B cell (primary cell): ENCODE measurements around the gene DBP. TPM values are rescaled to one million over a fixed set of nuclear protein-coding genes. Genes with fewer than 3 reads are reported as not detected.

ENCODE experiments used
- ATAC-seq: fragments of 200-7000 bp; cut with Tn5 transposase; one replicate; pipeline ENCODE4 v1.10.0; 2021; ENCODE audit warnings: low read depth, mild to moderate bottlenecking, moderate number of reproducible peaks, moderate library complexity
- CTCF ChIA-PET: fragments of 350-600 bp; sonication (Branson Sonifier 250); formaldehyde crosslinking; loops from one replicate; lab custom pipeline; 2021; ENCODE audit warnings: antibody characterized with exemption, inconsistent platforms; lab: Charles Lee
- POLR2A ChIA-PET: fragments of 350-600 bp; sonication (Branson Sonifier 250); formaldehyde crosslinking; loops from one replicate; lab custom pipeline; 2021; ENCODE audit warnings: antibody characterized with exemption; lab: Charles Lee
- DNase-seq: peaks from one replicate; pipeline ENCODE4 v3.0.0; 2013
- H2AFZ ChIP-seq: 2 replicates; pipeline ENCODE4 v1.6.1; 2012; ENCODE audit warnings: mild to moderate bottlenecking, low read depth, low read length; ENCODE audit not compliant: insufficient read depth, poor library complexity, severe bottlenecking
- H3K27ac ChIP-seq, 2 donors: 1 replicate in 1 of 2; 2 replicates in 1 of 2; pipeline ENCODE4 v1.5.1; 2012 to 2013; ENCODE audit warnings: low read length in 2 of 2, mild to moderate bottlenecking in 2 of 2, moderate library complexity in 1 of 2
- H3K27me3 ChIP-seq, 4 experiments: fragments of 200-600 bp in 1 of 4; sonication (generic) in 1 of 4; replicated peaks in 1 of 4; 1 replicate in 2 of 4; 2 replicates in 2 of 4; pipeline versions ENCODE4 v1.6.1 to v1.7.0; 2013 to 2016; ENCODE audit warnings: low read length in 3 of 4, mild to moderate bottlenecking in 2 of 4, mixed read lengths in 1 of 4, moderate library complexity in 1 of 4; ENCODE audit not compliant: insufficient read depth in 4 of 4, control insufficient read depth in 3 of 4; ENCODE audit errors: control extremely low read depth in 1 of 4
- H3K36me3 ChIP-seq, 2 experiments: replicated peaks in 1 of 2; 1 replicate in 1 of 2; 2 replicates in 1 of 2; pipeline versions ENCODE4 v1.6.1 to v1.7.1; 2013; ENCODE audit warnings: low read length in 1 of 2; ENCODE audit not compliant: insufficient read depth in 2 of 2, control insufficient read depth in 1 of 2; ENCODE audit errors: control extremely low read depth in 1 of 2, extremely low read depth in 1 of 2
- H3K4me1 ChIP-seq, 2 donors: fragments of 200-600 bp in 1 of 2; sonication (generic) in 1 of 2; 1 replicate in 1 of 2; 2 replicates in 1 of 2; pipeline versions ENCODE4 v1.5.1 to v1.6.1; 2013 to 2017; ENCODE audit warnings: low read length in 2 of 2; ENCODE audit not compliant: control insufficient read depth in 2 of 2, insufficient read depth in 2 of 2
- H3K4me2 ChIP-seq: replicated peaks from 2 replicates; pipeline ENCODE3; 2012; ENCODE audit warnings: mild to moderate bottlenecking, low read depth, low read length; ENCODE audit not compliant: poor library complexity, severe bottlenecking
- H3K4me3 ChIP-seq, 5 experiments: fragments of 200-600 bp in 1 of 5; sonication (generic) in 1 of 5; 1 replicate in 3 of 5; 2 replicates in 2 of 5; pipeline versions ENCODE4 v1.5.1 to v1.7.0; 2011 to 2016; ENCODE audit warnings: low read length in 4 of 5, mild to moderate bottlenecking in 4 of 5, low read depth in 2 of 5, control low read depth in 1 of 5, moderate library complexity in 1 of 5; ENCODE audit not compliant: insufficient read depth in 1 of 5; ENCODE audit errors: control extremely low read depth in 1 of 5, extremely low read depth in 1 of 5
- H3K79me2 ChIP-seq: fragments of 200-600 bp; sonication (generic); one replicate; pipeline ENCODE4 v1.6.0; 2016; ENCODE audit warnings: low read length; ENCODE audit not compliant: control insufficient read depth, insufficient read depth
- H3K9ac ChIP-seq: fragments of 200-600 bp; sonication (generic); 2 replicates; pipeline ENCODE4 v1.6.1; 2017; ENCODE audit warnings: mild to moderate bottlenecking, low read length, moderate library complexity
- H3K9me3 ChIP-seq, 3 donors: one replicate each; pipeline versions ENCODE4 v1.6.1 to v1.7.1; 2013; ENCODE audit warnings: low read length in 2 of 3; ENCODE audit not compliant: control insufficient read depth in 2 of 3, insufficient read depth in 1 of 3; ENCODE audit errors: control extremely low read depth in 1 of 3
- H4K20me1 ChIP-seq: 2 replicates; pipeline ENCODE4 v1.6.0; 2012; ENCODE audit warnings: mild to moderate bottlenecking, low read length; ENCODE audit not compliant: insufficient read depth, control insufficient read depth, poor library complexity, severe bottlenecking
- H3K27ac Mint-ChIP-seq: one replicate; pipeline ENCODE4 v1.8.0; 2021; ENCODE audit warnings: mixed read lengths
- H3K27me3 Mint-ChIP-seq: one replicate; pipeline ENCODE4 v1.8.0; 2021; ENCODE audit warnings: mixed read lengths
- H3K4me1 Mint-ChIP-seq: one replicate; pipeline ENCODE4 v1.8.0; 2021; ENCODE audit warnings: mixed read lengths
- H3K4me3 Mint-ChIP-seq: one replicate; pipeline ENCODE4 v1.8.0; 2021; ENCODE audit warnings: mixed read lengths
- H3K9me3 Mint-ChIP-seq: one replicate; pipeline ENCODE4 v1.8.0; 2022; ENCODE audit warnings: mixed read lengths; ENCODE audit not compliant: insufficient read depth
- EZH2 ChIP-seq: IDR thresholded peaks from 2 replicates; pipeline ENCODE4 v1.6.1; 2012; ENCODE audit warnings: borderline replicate concordance, low read depth, mild to moderate bottlenecking, moderate library complexity, low read length; ENCODE audit not compliant: insufficient read depth, poor library complexity, severe bottlenecking
- WGBS: methylation state at CpG from one replicate; pipeline ENCODE4 v1.1.5; 2013; ENCODE audit warnings: missing lambda C conversion rate; ENCODE audit not compliant: insufficient coverage; 5-methylcytosine and 5-hydroxymethylcytosine counted together
- intact Hi-C: fragments of 100-400 bp; cut with micrococcal nuclease; formaldehyde crosslinking; loops from one replicate; pipeline ENCODE4 v1.10.0; 2022
- polyA plus RNA-seq: library from polyadenylated mRNA; depleted of rRNA; stranded (reverse); fragments of >200 nt; gene quantifications from 2 replicates; pipeline ENCODE4 v1.2.3, GENCODE V29; 2012
- total RNA-seq, 2 donors: library from RNA; stranded (reverse); fragments of 120-200 nt in 1 of 2; gene quantifications; 1 replicate in 1 of 2; 2 replicates in 1 of 2; pipeline versions ENCODE4 v1.2.3 to v1.2.4, GENCODE V29; 2013 to 2022
- TF ChIP-seq, protein P1 (sequence below): fragments of 200-600 bp; IDR thresholded peaks from one replicate; pipeline ENCODE4 v1.8.0; 2022; ENCODE audit warnings: antibody characterized with exemption, mild to moderate bottlenecking

Gene DBP
- total and polyA plus RNA-seq, 2 donors (not counting 1 experiment from before 2014, with no cell fraction given) = 23.5 to 33.0 TPM

DNA sequence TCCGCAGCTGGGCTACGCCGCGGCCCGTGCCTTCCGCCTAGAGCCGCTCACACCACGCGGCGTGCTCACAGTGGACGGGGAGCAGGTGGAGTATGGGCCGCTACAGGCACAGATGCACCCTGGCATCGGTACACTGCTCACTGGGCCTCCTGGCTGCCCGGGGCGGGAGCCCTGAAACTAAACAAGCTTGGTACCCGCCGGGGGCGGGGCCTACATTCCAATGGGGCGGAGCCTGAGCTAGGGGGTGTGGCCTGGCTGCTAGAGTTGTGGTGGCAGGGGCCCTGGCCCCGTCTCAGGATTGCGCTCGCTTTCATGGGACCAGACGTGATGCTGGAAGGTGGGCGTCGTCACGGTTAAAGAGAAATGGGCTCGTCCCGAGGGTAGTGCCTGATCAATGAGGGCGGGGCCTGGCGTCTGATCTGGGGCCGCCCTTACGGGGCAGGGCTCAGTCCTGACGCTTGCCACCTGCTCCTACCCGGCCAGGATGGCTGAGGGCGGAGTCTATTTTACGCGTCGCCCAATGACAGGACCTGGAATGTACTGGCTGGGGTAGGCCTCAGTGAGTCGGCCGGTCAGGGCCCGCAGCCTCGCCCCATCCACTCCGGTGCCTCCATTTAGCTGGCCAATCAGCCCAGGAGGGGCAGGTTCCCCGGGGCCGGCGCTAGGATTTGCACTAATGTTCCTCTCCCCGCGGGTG, 7.4 kb downstream of the DBP start:
- Histone ChIP-seq H2AFZ (no peak overlapping the region), H3K27ac (no peak overlapping the region), H3K9ac (no peak overlapping the region), H3K4me3 (no peak overlapping the region), H3K27me3 (no peaks in the 10 kb centered on the region), H3K36me3 (peaks cover 0 to 54% of the 10 kb centered on the region in 2 experiments), H3K4me2 (no peak overlapping the region), H3K79me2 (peaks cover 12% of the 10 kb centered on the region), H3K4me1 (peaks cover 17 to 20% of the 10 kb centered on the region in 2 donors), H4K20me1 (peaks cover 56% of the 10 kb centered on the region), H3K9me3 (peaks cover 0 to 10% (median 0%) of the 10 kb centered on the region in 3 donors)
- POLR2A ChIA-PET = interaction anchor here (0.5 to 0.6 kb wide), 2 partner anchors 162 to 439 kb away, joined by 4 read pairs; no protein-coding TSS in a partner anchor
- H3K9me3 Mint-ChIP-seq = no peaks in the 10 kb centered on the region
- H3K4me1 Mint-ChIP-seq = peaks cover 33% of the 10 kb centered on the region
- no peak overlapping the region for H3K4me3 Mint-ChIP-seq
- no peak for ATAC-seq
- TF ChIP-seq, protein P1, sequence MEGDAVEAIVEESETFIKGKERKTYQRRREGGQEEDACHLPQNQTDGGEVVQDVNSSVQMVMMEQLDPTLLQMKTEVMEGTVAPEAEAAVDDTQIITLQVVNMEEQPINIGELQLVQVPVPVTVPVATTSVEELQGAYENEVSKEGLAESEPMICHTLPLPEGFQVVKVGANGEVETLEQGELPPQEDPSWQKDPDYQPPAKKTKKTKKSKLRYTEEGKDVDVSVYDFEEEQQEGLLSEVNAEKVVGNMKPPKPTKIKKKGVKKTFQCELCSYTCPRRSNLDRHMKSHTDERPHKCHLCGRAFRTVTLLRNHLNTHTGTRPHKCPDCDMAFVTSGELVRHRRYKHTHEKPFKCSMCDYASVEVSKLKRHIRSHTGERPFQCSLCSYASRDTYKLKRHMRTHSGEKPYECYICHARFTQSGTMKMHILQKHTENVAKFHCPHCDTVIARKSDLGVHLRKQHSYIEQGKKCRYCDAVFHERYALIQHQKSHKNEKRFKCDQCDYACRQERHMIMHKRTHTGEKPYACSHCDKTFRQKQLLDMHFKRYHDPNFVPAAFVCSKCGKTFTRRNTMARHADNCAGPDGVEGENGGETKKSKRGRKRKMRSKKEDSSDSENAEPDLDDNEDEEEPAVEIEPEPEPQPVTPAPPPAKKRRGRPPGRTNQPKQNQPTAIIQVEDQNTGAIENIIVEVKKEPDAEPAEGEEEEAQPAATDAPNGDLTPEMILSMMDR = no peak
- no peak for TF ChIP-seq EZH2
- H3K27me3 Mint-ChIP-seq = no peaks in the 10 kb centered on the region
- H3K27ac Mint-ChIP-seq = peak overlapping the region; percentile 53
- CTCF ChIA-PET = interaction anchor here (0.8 to 1.1 kb wide), 2 partner anchors 9 to 11 kb away, joined by 3 read pairs; partner anchors contain the start of genes RPL18 and SPHK2
- intact Hi-C loops = loop anchor here (10.0 kb wide), 2 partner anchors 485 to 845 kb away; partner anchors contain the start of genes C19orf73, FLT3LG, LIN7B and PPFIA3
- WGBS = 93% methylated on average over 48 of the region's 48 CpGs
- no peak for DNase-seq

DNA sequence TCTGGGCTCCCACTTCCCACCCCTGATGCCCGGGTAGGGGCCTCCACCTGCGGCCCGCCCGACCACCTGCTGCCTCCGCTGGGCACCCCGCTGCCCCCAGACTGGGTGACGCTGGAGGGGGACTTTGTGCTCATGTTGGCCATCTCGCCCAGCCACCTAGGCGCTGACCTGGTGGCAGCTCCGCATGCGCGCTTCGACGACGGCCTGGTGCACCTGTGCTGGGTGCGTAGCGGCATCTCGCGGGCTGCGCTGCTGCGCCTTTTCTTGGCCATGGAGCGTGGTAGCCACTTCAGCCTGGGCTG, 7.9 kb downstream of the DBP start:
- Histone ChIP-seq H3K9ac (no peak overlapping the region), H2AFZ (no peak overlapping the region), H3K79me2 (peaks cover 11% of the 10 kb centered on the region), H3K4me3 (no peak overlapping the region), H4K20me1 (peaks cover 58% of the 10 kb centered on the region), H3K4me1 (peaks cover 17 to 20% of the 10 kb centered on the region in 2 donors), H3K27ac (no peak overlapping the region), H3K9me3 (peaks cover 0 to 10% (median 0%) of the 10 kb centered on the region in 3 donors), H3K36me3 (peaks cover 0 to 54% of the 10 kb centered on the region in 2 experiments), H3K4me2 (no peak overlapping the region), H3K27me3 (no peaks in the 10 kb centered on the region)
- Mint-ChIP-seq H3K4me1 (peaks cover 30% of the 10 kb centered on the region), H3K9me3 (no peaks in the 10 kb centered on the region), H3K27me3 (no peaks in the 10 kb centered on the region), H3K4me3 (no peak overlapping the region), H3K27ac (no peak overlapping the region)
- CTCF ChIA-PET = no interaction called here
- TF ChIP-seq, protein P1 = no peak
- TF ChIP-seq EZH2 = no peak
- no peak for ATAC-seq
- POLR2A ChIA-PET = no interaction called here
- intact Hi-C loops = no loop called here
- WGBS = 97% methylated on average over 22 of the region's 22 CpGs
- no peak for DNase-seq
